ENCODE data around the gene CLEC19A.

DNA sequence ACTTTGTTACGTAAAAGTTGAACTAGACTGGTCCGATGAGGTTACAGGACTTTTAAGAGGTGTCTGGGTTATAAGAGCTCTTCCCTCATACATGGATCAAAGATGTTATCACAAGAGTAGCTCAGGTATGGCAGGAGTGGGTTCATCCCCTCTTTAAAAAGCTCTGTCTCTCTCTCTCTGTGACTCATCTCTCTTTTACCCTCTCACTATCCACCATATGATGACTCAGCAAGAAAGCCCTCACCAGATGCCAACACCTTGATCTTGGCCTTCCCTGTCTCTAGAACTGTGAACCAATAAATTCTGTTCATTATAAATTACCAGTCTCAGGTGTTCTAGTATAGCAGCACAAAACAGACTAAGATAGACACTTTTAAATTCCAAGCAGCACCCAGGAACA lies 1.9 kb upstream of the CLEC19A start:
- TF ChIP-seq GLIS3 (CRISPR knock-in tag; IDR thresholded peaks at IDR 0.05) (no peak), BACH2 (CRISPR knock-in tag; IDR thresholded peaks at IDR 0.05; ENCODE audit: borderline replicate concordance) (no peak), CSDC2 (CRISPR knock-in tag; IDR thresholded peaks at IDR 0.05) (no peak), OSR1 (CRISPR knock-in tag; IDR thresholded peaks at IDR 0.05) (no peak), ZFP30 (CRISPR knock-in tag; IDR thresholded peaks at IDR 0.05) (no peak), ESRRG (CRISPR knock-in tag; IDR thresholded peaks at IDR 0.05) (no peak), RARB (CRISPR knock-in tag; IDR thresholded peaks at IDR 0.05) (no peak)
- TF ChIP-seq, protein P1, sequence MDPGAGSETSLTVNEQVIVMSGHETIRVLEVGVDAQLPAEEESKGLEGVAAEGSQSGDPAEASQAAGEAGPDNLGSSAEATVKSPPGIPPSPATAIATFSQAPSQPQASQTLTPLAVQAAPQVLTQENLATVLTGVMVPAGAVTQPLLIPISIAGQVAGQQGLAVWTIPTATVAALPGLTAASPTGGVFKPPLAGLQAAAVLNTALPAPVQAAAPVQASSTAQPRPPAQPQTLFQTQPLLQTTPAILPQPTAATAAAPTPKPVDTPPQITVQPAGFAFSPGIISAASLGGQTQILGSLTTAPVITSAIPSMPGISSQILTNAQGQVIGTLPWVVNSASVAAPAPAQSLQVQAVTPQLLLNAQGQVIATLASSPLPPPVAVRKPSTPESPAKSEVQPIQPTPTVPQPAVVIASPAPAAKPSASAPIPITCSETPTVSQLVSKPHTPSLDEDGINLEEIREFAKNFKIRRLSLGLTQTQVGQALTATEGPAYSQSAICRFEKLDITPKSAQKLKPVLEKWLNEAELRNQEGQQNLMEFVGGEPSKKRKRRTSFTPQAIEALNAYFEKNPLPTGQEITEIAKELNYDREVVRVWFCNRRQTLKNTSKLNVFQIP (CRISPR knock-in tag; IDR thresholded peaks at IDR 0.05; ENCODE audit: borderline replicate concordance, low read depth), result no peak
- TF ChIP-seq, protein P2, sequence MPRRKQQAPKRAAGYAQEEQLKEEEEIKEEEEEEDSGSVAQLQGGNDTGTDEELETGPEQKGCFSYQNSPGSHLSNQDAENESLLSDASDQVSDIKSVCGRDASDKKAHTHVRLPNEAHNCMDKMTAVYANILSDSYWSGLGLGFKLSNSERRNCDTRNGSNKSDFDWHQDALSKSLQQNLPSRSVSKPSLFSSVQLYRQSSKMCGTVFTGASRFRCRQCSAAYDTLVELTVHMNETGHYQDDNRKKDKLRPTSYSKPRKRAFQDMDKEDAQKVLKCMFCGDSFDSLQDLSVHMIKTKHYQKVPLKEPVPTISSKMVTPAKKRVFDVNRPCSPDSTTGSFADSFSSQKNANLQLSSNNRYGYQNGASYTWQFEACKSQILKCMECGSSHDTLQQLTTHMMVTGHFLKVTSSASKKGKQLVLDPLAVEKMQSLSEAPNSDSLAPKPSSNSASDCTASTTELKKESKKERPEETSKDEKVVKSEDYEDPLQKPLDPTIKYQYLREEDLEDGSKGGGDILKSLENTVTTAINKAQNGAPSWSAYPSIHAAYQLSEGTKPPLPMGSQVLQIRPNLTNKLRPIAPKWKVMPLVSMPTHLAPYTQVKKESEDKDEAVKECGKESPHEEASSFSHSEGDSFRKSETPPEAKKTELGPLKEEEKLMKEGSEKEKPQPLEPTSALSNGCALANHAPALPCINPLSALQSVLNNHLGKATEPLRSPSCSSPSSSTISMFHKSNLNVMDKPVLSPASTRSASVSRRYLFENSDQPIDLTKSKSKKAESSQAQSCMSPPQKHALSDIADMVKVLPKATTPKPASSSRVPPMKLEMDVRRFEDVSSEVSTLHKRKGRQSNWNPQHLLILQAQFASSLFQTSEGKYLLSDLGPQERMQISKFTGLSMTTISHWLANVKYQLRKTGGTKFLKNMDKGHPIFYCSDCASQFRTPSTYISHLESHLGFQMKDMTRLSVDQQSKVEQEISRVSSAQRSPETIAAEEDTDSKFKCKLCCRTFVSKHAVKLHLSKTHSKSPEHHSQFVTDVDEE (CRISPR knock-in tag; IDR thresholded peaks at IDR 0.05), result no peak
- TF ChIP-seq, protein P3, sequence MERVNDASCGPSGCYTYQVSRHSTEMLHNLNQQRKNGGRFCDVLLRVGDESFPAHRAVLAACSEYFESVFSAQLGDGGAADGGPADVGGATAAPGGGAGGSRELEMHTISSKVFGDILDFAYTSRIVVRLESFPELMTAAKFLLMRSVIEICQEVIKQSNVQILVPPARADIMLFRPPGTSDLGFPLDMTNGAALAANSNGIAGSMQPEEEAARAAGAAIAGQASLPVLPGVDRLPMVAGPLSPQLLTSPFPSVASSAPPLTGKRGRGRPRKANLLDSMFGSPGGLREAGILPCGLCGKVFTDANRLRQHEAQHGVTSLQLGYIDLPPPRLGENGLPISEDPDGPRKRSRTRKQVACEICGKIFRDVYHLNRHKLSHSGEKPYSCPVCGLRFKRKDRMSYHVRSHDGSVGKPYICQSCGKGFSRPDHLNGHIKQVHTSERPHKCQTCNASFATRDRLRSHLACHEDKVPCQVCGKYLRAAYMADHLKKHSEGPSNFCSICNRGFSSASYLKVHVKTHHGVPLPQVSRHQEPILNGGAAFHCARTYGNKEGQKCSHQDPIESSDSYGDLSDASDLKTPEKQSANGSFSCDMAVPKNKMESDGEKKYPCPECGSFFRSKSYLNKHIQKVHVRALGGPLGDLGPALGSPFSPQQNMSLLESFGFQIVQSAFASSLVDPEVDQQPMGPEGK (CRISPR knock-in tag; IDR thresholded peaks at IDR 0.05; ENCODE audit: borderline replicate concordance), result no peak

Data from SK-N-SH treated with all-trans-retinoic acid at 6 μM for 48 hours (cell line).